Measurements from ENCODE around the gene SAMHD1. TPM values are rescaled to one million over a fixed set of nuclear protein-coding genes. Genes with fewer than 3 reads are reported as not detected.
A peak's percentile ranks its signal among the peaks of the same experiment; 100 is the strongest.

Gene SAMHD1
- total and polyA plus RNA-seq, 2 donors (not counting 1 experiment from before 2014, with no cell fraction given) = 25.9 to 47.2 TPM

GRCh38 chr20:36929691-36930090, 21.8 kb downstream of the SAMHD1 start:
- no peaks in the 10 kb centered on the region for H3K9me3 ChIP-seq (ENCODE audit: control insufficient read depth, insufficient read depth, low read depth, low read length)
- no peak overlapping the region for H3K4me2 ChIP-seq (ENCODE audit: extremely low read depth, insufficient read depth, low read length)
- no peaks in the 10 kb centered on the region for H3K79me2 ChIP-seq (ENCODE audit: control insufficient read depth, insufficient read depth, low read length)
- H3K27ac ChIP-seq (ENCODE audit: insufficient read depth, low read length) = no peak overlapping the region
- H2AFZ ChIP-seq (ENCODE audit: low read length) = no peak overlapping the region
- H4K20me1 ChIP-seq (ENCODE audit: control insufficient read depth, extremely low read depth, insufficient read depth, low read length) = no peaks in the 10 kb centered on the region
- no peak for TF ChIP-seq EZH2 (IDR thresholded peaks at IDR 0.05; ENCODE audit: low read length, missing control alignments)
- no peak for TF ChIP-seq CTCF (conservative IDR thresholded peaks at IDR 0.05 in 1 of 2, IDR thresholded peaks at IDR 0.05 in 1 of 2; ENCODE audit: low read depth in 1 of 2, low read length in 2 of 2)
- H3K27me3 ChIP-seq (ENCODE audit: control insufficient read depth, insufficient read depth, low read length) = no peaks in the 10 kb centered on the region
- DNase-seq (ENCODE audit: low read depth in 2 of 2) = no peak
- no peak overlapping the region for H3K9ac ChIP-seq (ENCODE audit: insufficient read depth, low read length)
- no peak overlapping the region for H3K4me3 ChIP-seq (replicated peaks in 1 of 4; ENCODE audit: control extremely low read depth in 1 of 4, insufficient read depth in 1 of 4, low read depth in 3 of 4, low read length in 4 of 4)
- no peaks in the 10 kb centered on the region for H3K4me1 ChIP-seq (ENCODE audit: control insufficient read depth, extremely low read depth, insufficient read depth, low read length)
- H3K36me3 ChIP-seq (ENCODE audit: control insufficient read depth, insufficient read depth, low read length) = no peaks in the 10 kb centered on the region

GRCh38 chr20:36929290-36929689, 22.2 kb downstream of the SAMHD1 start:
- no peaks in the 10 kb centered on the region for H3K4me1 ChIP-seq (ENCODE audit: control insufficient read depth, extremely low read depth, insufficient read depth, low read length)
- no peaks in the 10 kb centered on the region for H3K27me3 ChIP-seq (ENCODE audit: control insufficient read depth, insufficient read depth, low read length)
- peak; percentile 32 to 52 for DNase-seq (ENCODE audit: low read depth in 2 of 2)
- no peak overlapping the region for H3K4me2 ChIP-seq (ENCODE audit: extremely low read depth, insufficient read depth, low read length)
- no peak overlapping the region for H2AFZ ChIP-seq (ENCODE audit: low read length)
- no peaks in the 10 kb centered on the region for H3K79me2 ChIP-seq (ENCODE audit: control insufficient read depth, insufficient read depth, low read length)
- no peak overlapping the region for H3K27ac ChIP-seq (ENCODE audit: insufficient read depth, low read length)
- TF ChIP-seq CTCF (conservative IDR thresholded peaks at IDR 0.05 in 1 of 2, IDR thresholded peaks at IDR 0.05 in 1 of 2; ENCODE audit: low read depth in 1 of 2, low read length in 2 of 2) = no peak
- no peak for TF ChIP-seq EZH2 (IDR thresholded peaks at IDR 0.05; ENCODE audit: low read length, missing control alignments)
- no peak overlapping the region for H3K4me3 ChIP-seq (replicated peaks in 1 of 4; ENCODE audit: control extremely low read depth in 1 of 4, insufficient read depth in 1 of 4, low read depth in 3 of 4, low read length in 4 of 4)
- no peaks in the 10 kb centered on the region for H3K9me3 ChIP-seq (ENCODE audit: control insufficient read depth, insufficient read depth, low read depth, low read length)
- H3K9ac ChIP-seq (ENCODE audit: insufficient read depth, low read length) = no peak overlapping the region
- H4K20me1 ChIP-seq (ENCODE audit: control insufficient read depth, extremely low read depth, insufficient read depth, low read length) = no peaks in the 10 kb centered on the region
- H3K36me3 ChIP-seq (ENCODE audit: control insufficient read depth, insufficient read depth, low read length) = no peaks in the 10 kb centered on the region

GRCh38 chr20:36927704-36928103, 23.8 kb downstream of the SAMHD1 start:
- DNase-seq (ENCODE audit: low read depth in 2 of 2) = no peak
- TF ChIP-seq EZH2 (IDR thresholded peaks at IDR 0.05; ENCODE audit: low read length, missing control alignments) (no peak), CTCF (conservative IDR thresholded peaks at IDR 0.05 in 1 of 2, IDR thresholded peaks at IDR 0.05 in 1 of 2; ENCODE audit: low read depth in 1 of 2, low read length in 2 of 2) (no peak)
- no peaks in the 10 kb centered on the region for H4K20me1 ChIP-seq (ENCODE audit: control insufficient read depth, extremely low read depth, insufficient read depth, low read length)

More at GRCh38 chr20:36927704-36928103, 23.8 kb downstream of the SAMHD1 start:
- Histone ChIP-seq H3K36me3 (ENCODE audit: control insufficient read depth, insufficient read depth, low read length) (no peaks in the 10 kb centered on the region), H3K27me3 (ENCODE audit: control insufficient read depth, insufficient read depth, low read length) (no peaks in the 10 kb centered on the region), H3K9me3 (ENCODE audit: control insufficient read depth, insufficient read depth, low read depth, low read length) (no peaks in the 10 kb centered on the region), H3K79me2 (ENCODE audit: control insufficient read depth, insufficient read depth, low read length) (no peaks in the 10 kb centered on the region), H3K9ac (ENCODE audit: insufficient read depth, low read length) (no peak overlapping the region), H3K27ac (ENCODE audit: insufficient read depth, low read length) (no peak overlapping the region), H3K4me3 (replicated peaks in 1 of 4; ENCODE audit: control extremely low read depth in 1 of 4, insufficient read depth in 1 of 4, low read depth in 3 of 4, low read length in 4 of 4) (no peak overlapping the region), H3K4me2 (ENCODE audit: extremely low read depth, insufficient read depth, low read length) (no peak overlapping the region), H3K4me1 (ENCODE audit: control insufficient read depth, extremely low read depth, insufficient read depth, low read length) (no peaks in the 10 kb centered on the region), H2AFZ (ENCODE audit: low read length) (no peak overlapping the region)

Measured in fibroblast of lung (primary cell).